GM21390 (cell line): Measurements from ENCODE around the gene MYOT.

ENCODE experiments used
- ATAC-seq: cut with Tn5 transposase; IDR thresholded peaks from one replicate; pipeline ENCODE4 v1.9.1; 2021; ENCODE audit not compliant: unreplicated experiment

The MYOT gene

GRCh38 chr5:137899493-137899892 lies 31.8 kb downstream of the MYOT start:
- no peak for ATAC-seq

- ATAC-seq = no peak
These were observed 33.6 kb downstream of the MYOT start for GRCh38 chr5:137901011-137901817.

- no peak for ATAC-seq
These were observed 34.9 kb downstream of the MYOT start for GRCh38 chr5:137902408-137903133.

GRCh38 chr5:137914758-137915157 lies 47.1 kb downstream of the MYOT start:
- ATAC-seq = no peak

GRCh38 chr5:137916923-137917322 lies 49.3 kb downstream of the MYOT start:
- no peak for ATAC-seq

- no peak for ATAC-seq
These were observed 54.3 kb downstream of the MYOT start for GRCh38 chr5:137921931-137922330.

DNA sequence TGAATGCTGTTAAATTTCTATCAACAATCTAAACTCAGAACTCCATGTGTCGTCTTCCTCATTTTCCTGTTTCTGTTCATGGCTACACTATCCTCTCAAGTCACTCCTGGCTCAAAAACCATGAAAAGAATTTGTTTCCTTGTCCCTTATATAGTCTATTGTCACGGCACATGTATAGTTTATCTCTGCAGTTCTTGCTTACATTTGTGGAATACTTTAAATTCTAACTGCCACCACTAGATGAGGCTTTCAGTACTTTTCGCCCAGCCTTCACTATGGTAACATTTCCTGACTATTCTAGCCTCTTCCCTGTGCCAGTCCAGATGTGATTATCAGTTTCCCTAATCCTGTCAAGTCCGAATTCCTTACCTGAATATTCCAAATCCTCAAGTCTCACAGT lies 56.2 kb downstream of the MYOT start:
- ATAC-seq = no peak

- ATAC-seq = no peak
These were observed 65.1 kb downstream of the MYOT start for GRCh38 chr5:137932800-137933199.

DNA sequence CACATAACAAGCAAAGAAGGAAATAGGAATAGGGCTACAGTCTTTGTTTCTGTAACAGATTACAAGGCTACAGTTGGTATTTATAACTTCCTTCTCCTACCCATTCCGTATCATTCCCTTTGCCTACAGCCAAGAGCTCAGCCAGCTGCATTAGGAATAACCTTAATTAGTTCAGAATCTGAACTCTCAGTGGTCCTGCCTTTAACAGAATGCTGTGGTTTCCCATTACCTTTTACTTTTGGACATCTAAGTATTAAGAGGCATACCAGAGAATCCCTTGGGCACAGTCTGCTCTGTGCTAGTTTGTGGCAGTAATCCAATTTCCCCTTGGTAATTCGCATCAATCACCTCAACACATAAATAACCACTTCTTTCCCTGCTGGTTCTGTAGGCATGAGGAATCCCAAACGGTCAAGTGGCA lies 65.8 kb downstream of the MYOT start:
- no peak for ATAC-seq

DNA sequence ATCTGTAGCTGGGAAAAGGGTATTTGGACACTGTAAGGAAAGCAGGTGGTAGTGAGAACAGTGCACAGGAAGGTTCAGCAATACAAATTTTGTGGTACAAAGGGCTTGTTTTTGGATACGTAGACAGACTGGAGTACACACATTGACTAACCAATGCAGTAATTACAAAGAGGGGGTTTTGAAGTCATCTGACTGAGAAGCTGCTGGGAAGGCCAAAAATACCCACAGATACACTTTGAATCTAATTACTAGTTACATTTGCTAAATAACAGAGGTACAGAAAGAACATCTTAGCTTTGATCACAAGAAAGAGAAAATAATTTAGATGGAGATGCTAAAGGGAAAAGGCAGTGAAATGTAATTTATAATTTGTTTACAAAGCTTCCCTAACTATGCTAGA lies 67.5 kb downstream of the MYOT start:
- ATAC-seq = peak; percentile 53

DNA sequence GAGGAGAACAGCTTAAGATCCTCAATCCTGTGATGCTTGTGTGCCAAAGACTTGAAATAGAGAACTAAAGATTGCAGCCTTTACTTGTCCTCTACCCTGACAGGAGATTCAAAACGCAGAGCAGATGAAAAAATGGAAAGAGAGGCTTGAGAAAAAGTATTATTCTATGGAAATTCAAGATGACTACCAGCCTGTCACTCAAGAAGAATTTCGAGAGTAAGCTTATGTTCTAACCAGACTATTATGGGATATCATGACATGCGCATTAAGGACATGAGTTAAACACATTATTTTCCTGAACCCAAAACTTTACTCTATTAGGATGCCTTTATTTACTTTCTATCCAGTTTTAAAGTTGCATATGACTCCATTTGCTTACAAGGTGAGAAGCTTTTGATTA lies 68.0 kb downstream of the MYOT start:
- ATAC-seq = no peak
